H1 (cell line): ENCODE results near the gene ACVRL1. TPM values are rescaled to one million over a fixed set of nuclear protein-coding genes. Genes with fewer than 3 reads are reported as not detected.

ENCODE experiments used
- HDAC6 ChIP-seq: IDR thresholded peaks from one replicate; pipeline ENCODE4 v1.7.1; 2012; ENCODE audit warnings: low read depth, mild to moderate bottlenecking, inconsistent platforms, low read length, moderate library complexity
- polyA plus RNA-seq, 7 experiments: library from polyadenylated mRNA; depleted of rRNA in 3 of 7; stranded (reverse) in 5 of 7; unstranded in 2 of 7; fragments of >200 nt in 5 of 7; fragments of 200-250 nt in 2 of 7; gene quantifications; 1 replicate in 5 of 7; 2 replicates in 1 of 7; 4 replicates in 1 of 7; pipeline versions ENCODE4 v1.2.1 to v1.2.3, GENCODE V29; 2011 to 2013; ENCODE audit warnings: missing spikeins in 2 of 7, mixed read lengths in 2 of 7
- total RNA-seq: library from RNA; stranded (reverse); fragmentation: NEBNext Ultra II Directional; extraction: Animal tissue kit (Norgen Biotek cat#: 25700); gene quantifications from 2 replicates; pipeline ENCODE4 v1.2.1, GENCODE V29; 2021
- TF ChIP-seq, protein P1 (sequence below): fragments of 300-600 bp; sonication (generic); IDR thresholded peaks from 2 replicates; pipeline ENCODE4 v1.7.1; 2012; ENCODE audit warnings: low read length, moderate library complexity, mild to moderate bottlenecking, inconsistent platforms; ENCODE audit not compliant: insufficient replicate concordance

The ACVRL1 gene
- total and polyA plus RNA-seq, 2 of the 8 experiments (the other 6 are each of a cell fraction or from before 2014, with no cell fraction given), result 0.09 to 0.35 TPM

DNA sequence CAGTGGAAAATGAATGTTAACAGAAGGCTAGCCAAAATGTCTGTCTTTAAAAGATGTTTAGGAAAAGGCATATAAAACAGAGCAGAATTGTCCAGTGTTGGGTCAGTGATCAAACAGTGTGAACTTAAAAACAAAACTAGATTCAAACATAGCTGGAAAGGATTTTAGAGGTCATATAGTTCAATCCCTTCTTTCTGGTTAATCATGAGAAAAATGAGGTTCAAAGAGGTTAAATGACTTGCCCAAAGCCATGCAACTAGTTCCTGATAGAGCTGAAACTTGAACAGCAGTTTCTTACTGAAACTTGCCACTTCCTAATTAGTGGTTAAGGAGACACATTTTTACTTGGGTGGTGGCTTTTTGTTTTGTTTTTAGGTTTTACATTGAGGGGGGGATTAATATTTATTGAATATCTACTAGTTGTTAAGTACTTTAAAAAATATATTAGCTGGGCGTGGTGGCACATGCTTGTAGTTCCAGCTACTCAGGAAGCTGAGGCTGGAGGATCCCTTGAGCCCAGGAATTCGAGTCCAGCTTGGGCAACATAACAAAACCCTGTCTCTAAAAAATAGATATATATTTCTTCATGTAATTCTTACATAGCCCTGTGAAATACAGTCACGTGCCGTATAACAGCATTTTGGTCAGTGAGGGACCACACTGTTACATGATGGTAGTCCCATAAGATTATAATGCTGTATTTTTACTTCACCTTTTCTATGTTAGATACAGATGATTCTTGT, 64.5 kb downstream of the ACVRL1 start (continued):
- TF ChIP-seq, protein P1, sequence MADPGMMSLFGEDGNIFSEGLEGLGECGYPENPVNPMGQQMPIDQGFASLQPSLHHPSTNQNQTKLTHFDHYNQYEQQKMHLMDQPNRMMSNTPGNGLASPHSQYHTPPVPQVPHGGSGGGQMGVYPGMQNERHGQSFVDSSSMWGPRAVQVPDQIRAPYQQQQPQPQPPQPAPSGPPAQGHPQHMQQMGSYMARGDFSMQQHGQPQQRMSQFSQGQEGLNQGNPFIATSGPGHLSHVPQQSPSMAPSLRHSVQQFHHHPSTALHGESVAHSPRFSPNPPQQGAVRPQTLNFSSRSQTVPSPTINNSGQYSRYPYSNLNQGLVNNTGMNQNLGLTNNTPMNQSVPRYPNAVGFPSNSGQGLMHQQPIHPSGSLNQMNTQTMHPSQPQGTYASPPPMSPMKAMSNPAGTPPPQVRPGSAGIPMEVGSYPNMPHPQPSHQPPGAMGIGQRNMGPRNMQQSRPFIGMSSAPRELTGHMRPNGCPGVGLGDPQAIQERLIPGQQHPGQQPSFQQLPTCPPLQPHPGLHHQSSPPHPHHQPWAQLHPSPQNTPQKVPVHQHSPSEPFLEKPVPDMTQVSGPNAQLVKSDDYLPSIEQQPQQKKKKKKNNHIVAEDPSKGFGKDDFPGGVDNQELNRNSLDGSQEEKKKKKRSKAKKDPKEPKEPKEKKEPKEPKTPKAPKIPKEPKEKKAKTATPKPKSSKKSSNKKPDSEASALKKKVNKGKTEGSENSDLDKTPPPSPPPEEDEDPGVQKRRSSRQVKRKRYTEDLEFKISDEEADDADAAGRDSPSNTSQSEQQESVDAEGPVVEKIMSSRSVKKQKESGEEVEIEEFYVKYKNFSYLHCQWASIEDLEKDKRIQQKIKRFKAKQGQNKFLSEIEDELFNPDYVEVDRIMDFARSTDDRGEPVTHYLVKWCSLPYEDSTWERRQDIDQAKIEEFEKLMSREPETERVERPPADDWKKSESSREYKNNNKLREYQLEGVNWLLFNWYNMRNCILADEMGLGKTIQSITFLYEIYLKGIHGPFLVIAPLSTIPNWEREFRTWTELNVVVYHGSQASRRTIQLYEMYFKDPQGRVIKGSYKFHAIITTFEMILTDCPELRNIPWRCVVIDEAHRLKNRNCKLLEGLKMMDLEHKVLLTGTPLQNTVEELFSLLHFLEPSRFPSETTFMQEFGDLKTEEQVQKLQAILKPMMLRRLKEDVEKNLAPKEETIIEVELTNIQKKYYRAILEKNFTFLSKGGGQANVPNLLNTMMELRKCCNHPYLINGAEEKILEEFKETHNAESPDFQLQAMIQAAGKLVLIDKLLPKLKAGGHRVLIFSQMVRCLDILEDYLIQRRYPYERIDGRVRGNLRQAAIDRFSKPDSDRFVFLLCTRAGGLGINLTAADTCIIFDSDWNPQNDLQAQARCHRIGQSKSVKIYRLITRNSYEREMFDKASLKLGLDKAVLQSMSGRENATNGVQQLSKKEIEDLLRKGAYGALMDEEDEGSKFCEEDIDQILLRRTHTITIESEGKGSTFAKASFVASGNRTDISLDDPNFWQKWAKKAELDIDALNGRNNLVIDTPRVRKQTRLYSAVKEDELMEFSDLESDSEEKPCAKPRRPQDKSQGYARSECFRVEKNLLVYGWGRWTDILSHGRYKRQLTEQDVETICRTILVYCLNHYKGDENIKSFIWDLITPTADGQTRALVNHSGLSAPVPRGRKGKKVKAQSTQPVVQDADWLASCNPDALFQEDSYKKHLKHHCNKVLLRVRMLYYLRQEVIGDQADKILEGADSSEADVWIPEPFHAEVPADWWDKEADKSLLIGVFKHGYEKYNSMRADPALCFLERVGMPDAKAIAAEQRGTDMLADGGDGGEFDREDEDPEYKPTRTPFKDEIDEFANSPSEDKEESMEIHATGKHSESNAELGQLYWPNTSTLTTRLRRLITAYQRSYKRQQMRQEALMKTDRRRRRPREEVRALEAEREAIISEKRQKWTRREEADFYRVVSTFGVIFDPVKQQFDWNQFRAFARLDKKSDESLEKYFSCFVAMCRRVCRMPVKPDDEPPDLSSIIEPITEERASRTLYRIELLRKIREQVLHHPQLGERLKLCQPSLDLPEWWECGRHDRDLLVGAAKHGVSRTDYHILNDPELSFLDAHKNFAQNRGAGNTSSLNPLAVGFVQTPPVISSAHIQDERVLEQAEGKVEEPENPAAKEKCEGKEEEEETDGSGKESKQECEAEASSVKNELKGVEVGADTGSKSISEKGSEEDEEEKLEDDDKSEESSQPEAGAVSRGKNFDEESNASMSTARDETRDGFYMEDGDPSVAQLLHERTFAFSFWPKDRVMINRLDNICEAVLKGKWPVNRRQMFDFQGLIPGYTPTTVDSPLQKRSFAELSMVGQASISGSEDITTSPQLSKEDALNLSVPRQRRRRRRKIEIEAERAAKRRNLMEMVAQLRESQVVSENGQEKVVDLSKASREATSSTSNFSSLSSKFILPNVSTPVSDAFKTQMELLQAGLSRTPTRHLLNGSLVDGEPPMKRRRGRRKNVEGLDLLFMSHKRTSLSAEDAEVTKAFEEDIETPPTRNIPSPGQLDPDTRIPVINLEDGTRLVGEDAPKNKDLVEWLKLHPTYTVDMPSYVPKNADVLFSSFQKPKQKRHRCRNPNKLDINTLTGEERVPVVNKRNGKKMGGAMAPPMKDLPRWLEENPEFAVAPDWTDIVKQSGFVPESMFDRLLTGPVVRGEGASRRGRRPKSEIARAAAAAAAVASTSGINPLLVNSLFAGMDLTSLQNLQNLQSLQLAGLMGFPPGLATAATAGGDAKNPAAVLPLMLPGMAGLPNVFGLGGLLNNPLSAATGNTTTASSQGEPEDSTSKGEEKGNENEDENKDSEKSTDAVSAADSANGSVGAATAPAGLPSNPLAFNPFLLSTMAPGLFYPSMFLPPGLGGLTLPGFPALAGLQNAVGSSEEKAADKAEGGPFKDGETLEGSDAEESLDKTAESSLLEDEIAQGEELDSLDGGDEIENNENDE, result no peak
- no peak for TF ChIP-seq HDAC6
